ENCODE measurements around the gene ELFN2. TPM values are rescaled to one million over a fixed set of nuclear protein-coding genes. Genes with fewer than 3 reads are reported as not detected.
"Not testable (repeated sequence)": the region's sequence is repeated elsewhere in the genome, so short reads cannot be mapped to it uniquely, and the experiment has no call there.

ELFN2 gene
- total RNA-seq, 4 donors from 2014 or later: 0.10 to 0.59 (median 0.31) TPM

GRCh38 chr22:37402184-37402506 is 25.1 kb downstream of the ELFN2 start:
- H3K27ac ChIP-seq: no peak overlapping the region
- 60% methylated on average over 2 of the region's 10 CpGs for WGBS
- peaks cover 55% of the 10 kb centered on the region for H3K27me3 ChIP-seq

GRCh38 chr22:37401401-37402183 is 25.7 kb downstream of the ELFN2 start:
- no peak for DNase-seq (ENCODE audit: low spot score in 2 of 2)
- no peak overlapping the region for H3K27ac ChIP-seq
- no peaks in the 10 kb centered on the region for H3K4me1 ChIP-seq

More at GRCh38 chr22:37402184-37402506, 25.1 kb downstream of the ELFN2 start:
- Histone ChIP-seq H3K4me3 (no peak overlapping the region), H3K9me3 (no peaks in the 10 kb centered on the region), H3K36me3 (no peaks in the 10 kb centered on the region), H3K4me1 (no peaks in the 10 kb centered on the region)
- TF ChIP-seq, protein P1, sequence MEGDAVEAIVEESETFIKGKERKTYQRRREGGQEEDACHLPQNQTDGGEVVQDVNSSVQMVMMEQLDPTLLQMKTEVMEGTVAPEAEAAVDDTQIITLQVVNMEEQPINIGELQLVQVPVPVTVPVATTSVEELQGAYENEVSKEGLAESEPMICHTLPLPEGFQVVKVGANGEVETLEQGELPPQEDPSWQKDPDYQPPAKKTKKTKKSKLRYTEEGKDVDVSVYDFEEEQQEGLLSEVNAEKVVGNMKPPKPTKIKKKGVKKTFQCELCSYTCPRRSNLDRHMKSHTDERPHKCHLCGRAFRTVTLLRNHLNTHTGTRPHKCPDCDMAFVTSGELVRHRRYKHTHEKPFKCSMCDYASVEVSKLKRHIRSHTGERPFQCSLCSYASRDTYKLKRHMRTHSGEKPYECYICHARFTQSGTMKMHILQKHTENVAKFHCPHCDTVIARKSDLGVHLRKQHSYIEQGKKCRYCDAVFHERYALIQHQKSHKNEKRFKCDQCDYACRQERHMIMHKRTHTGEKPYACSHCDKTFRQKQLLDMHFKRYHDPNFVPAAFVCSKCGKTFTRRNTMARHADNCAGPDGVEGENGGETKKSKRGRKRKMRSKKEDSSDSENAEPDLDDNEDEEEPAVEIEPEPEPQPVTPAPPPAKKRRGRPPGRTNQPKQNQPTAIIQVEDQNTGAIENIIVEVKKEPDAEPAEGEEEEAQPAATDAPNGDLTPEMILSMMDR (IDR thresholded peaks at IDR 0.05): no peak
- TF ChIP-seq POLR2AphosphoS5 (IDR thresholded peaks at IDR 0.05) (no peak), EP300 (IDR thresholded peaks at IDR 0.05) (no peak), POLR2A (IDR thresholded peaks at IDR 0.05) (no peak)
- no peak for DNase-seq (ENCODE audit: low spot score in 2 of 2)

DNA sequence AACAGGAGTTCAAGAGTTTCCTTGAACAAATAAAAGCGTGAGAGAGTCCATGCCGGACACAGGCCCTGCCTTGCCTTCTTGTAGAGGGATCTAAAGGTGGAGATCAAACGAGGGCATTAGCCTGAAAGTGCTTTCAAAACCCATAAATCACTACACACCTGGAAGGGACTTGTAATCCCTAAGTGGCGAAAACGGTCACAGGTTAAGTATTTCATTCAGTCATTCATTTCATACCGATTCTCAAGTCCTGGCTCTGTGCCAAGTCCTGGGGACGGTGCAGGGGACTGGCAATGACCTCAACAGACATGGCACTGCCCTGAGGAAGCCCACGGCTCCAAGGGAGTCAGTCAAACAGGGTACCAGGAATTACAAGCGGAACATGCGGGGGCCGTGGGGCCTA is 26.6 kb downstream of the ELFN2 start:
- Histone ChIP-seq H3K9me3 (no peaks in the 10 kb centered on the region), H3K36me3 (no peaks in the 10 kb centered on the region), H3K27me3 (peaks cover 52% of the 10 kb centered on the region), H3K4me1 (no peaks in the 10 kb centered on the region), H3K27ac (no peak overlapping the region), H3K4me3 (no peak overlapping the region)
- no peak for DNase-seq (ENCODE audit: low spot score in 2 of 2)
- TF ChIP-seq, protein P1 (IDR thresholded peaks at IDR 0.05): no peak
- no peak for TF ChIP-seq EP300 (IDR thresholded peaks at IDR 0.05)
- TF ChIP-seq POLR2A (IDR thresholded peaks at IDR 0.05): no peak
- TF ChIP-seq POLR2AphosphoS5 (IDR thresholded peaks at IDR 0.05): no peak
- 54% methylated on average over 7 of the region's 11 CpGs for WGBS

More at GRCh38 chr22:37401401-37402183, 25.7 kb downstream of the ELFN2 start:
- WGBS: 57% methylated on average over 14 of the region's 14 CpGs
- Histone ChIP-seq H3K36me3 (no peaks in the 10 kb centered on the region), H3K9me3 (no peaks in the 10 kb centered on the region), H3K27me3 (peaks cover 55% of the 10 kb centered on the region), H3K4me3 (no peak overlapping the region)
- TF ChIP-seq, protein P1 (IDR thresholded peaks at IDR 0.05): no peak
- TF ChIP-seq EP300 (IDR thresholded peaks at IDR 0.05) (no peak), POLR2A (IDR thresholded peaks at IDR 0.05) (no peak), POLR2AphosphoS5 (IDR thresholded peaks at IDR 0.05) (no peak)

DNA sequence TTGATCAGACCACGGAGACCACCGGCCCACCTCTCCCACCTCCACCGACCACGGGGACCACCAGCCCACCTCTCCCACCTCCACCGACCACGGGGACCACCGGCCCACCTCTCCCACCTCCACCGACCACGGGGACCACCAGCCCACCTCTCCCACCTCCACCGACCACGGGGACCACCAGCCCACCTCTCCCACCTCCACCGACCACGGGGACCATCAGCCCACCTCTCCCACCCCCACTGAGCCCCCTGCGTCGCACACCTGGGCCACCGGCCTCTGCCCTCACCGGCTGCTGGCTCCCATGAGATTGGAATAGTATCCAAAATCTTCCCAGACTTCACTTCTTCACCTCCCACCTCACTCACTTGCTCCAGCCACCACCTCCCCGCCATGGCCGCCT is 27.8 kb downstream of the ELFN2 start:
- not testable (repeated sequence) for H3K27ac ChIP-seq; DNase-seq (ENCODE audit: low spot score in 2 of 2); H3K36me3 ChIP-seq; H3K4me1 ChIP-seq; H3K4me3 ChIP-seq; H3K9me3 ChIP-seq
- whole genome bisulfite sequencing: 82% methylated on average over 15 of the region's 19 CpGs
- peaks cover 57% of the 10 kb centered on the region for H3K27me3 ChIP-seq

GRCh38 chr22:37397226-37397625 is 30.1 kb downstream of the ELFN2 start:
- Histone ChIP-seq H3K4me1 (no peaks in the 10 kb centered on the region), H3K4me3 (no peak overlapping the region), H3K36me3 (no peaks in the 10 kb centered on the region), H3K27ac (no peak overlapping the region), H3K9me3 (no peaks in the 10 kb centered on the region), H3K27me3 (peaks cover 51% of the 10 kb centered on the region)
- TF ChIP-seq POLR2A (IDR thresholded peaks at IDR 0.05): no peak
- TF ChIP-seq, protein P1 (IDR thresholded peaks at IDR 0.05): no peak
- no peak for TF ChIP-seq EP300 (IDR thresholded peaks at IDR 0.05)
- no peak for TF ChIP-seq POLR2AphosphoS5 (IDR thresholded peaks at IDR 0.05)
- 42% methylated on average over 9 of the region's 10 CpGs for WGBS
- DNase-seq (ENCODE audit: low spot score in 2 of 2): no peak
